GM18868 (cell line): ENCODE results near the gene FAM83D.
"Not testable (repeated sequence)": the region's sequence is repeated elsewhere in the genome, so short reads cannot be mapped to it uniquely, and the experiment has no call there.

ENCODE experiments used
- ATAC-seq: cut with Tn5 transposase; IDR thresholded peaks from one replicate; pipeline ENCODE4 v1.9.1; 2021; ENCODE audit warnings: mild to moderate bottlenecking, moderate library complexity; ENCODE audit not compliant: unreplicated experiment

The FAM83D gene

GRCh38 chr20:38962044-38962927 lies 36.1 kb downstream of the FAM83D start, which contains the start of gene DHX35:
Gene DHX35 (plus strand): TSS chr20:38962344. CDS start chr20:38962368, 24 bp downstream.
- ATAC-seq = peak; percentile 95

DNA sequence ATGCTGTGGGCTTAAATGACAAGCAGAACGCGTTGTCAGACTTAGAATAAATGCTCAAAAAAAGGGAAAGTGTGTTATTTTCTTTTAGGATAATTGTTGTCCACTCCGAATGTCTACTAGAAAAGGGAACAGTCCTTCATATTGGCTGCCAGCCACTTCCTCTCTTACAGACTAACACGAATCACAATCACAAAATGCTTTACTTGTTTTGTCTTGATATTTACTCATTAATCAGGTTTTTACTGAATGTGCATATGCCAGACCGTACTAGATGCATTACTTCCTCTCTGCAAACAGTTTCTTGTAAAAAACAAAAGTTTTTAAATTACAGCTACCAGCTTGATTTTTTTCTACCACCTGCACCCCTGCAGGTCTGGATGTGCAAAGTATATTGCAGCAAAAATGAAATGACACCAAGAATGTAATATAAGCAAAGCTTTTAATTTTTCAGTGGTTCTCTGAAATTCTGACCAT lies 36.7 kb downstream of the FAM83D start:
- no peak for ATAC-seq

GRCh38 chr20:38963745-38964144 lies 37.5 kb downstream of the FAM83D start:
- no peak for ATAC-seq

GRCh38 chr20:38965264-38965663 lies 39.0 kb downstream of the FAM83D start:
- ATAC-seq = no peak

- ATAC-seq = no peak
Measured at GRCh38 chr20:38968090-38968489, 41.9 kb downstream of the FAM83D start.

GRCh38 chr20:38969708-38970107 lies 43.5 kb downstream of the FAM83D start:
- ATAC-seq = no peak

DNA sequence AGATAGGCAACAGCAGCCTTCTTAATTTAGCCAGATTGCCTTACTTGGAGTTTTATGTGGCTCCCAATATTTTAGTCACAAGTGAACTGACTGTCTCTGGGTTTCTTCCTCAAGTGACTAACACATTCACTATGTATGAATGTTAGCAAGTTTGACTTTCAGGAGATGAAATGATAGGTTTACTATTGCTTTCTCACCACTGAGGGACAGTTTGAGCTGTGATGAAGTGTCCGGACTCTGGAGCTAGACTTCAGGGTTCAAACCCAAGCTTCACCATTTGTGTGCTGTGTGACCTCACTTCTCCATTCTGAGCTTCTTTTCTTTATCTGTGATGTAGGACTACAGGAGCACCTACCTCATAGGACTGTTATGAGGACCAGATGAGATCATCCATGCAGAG lies 44.1 kb downstream of the FAM83D start:
- no peak for ATAC-seq

- ATAC-seq = peak; percentile 61
Measured at GRCh38 chr20:38973107-38973506, 46.9 kb downstream of the FAM83D start.

- ATAC-seq = no peak
Measured at GRCh38 chr20:38973645-38974044, 47.4 kb downstream of the FAM83D start.

DNA sequence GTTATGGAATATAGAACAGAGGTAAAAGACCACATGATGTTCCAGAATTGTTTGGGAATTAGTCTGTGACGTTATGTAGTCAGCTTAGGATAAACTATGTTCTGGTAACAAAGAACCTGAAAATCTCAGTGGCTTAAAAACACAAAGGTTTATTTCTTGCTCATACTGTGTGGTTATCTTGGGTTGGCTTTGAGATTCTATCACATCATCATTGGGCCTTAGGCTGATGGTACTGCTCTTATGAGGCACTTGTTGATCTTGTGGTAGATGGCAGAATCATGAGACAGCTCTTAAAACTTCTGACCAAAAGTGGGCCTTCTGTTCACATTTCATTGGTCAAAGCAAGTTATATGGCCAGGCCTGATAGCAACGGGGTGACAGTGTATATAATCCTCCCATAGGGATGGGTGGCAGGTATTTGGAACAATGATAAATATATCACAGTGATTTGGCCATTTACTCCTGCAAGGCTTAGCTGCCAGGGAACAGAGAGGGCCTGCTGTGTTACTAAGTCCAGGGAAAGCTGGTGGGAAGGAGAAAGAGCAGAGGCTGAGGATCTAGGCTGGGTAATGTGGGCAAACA lies 49.4 kb downstream of the FAM83D start:
- ATAC-seq = no peak

DNA sequence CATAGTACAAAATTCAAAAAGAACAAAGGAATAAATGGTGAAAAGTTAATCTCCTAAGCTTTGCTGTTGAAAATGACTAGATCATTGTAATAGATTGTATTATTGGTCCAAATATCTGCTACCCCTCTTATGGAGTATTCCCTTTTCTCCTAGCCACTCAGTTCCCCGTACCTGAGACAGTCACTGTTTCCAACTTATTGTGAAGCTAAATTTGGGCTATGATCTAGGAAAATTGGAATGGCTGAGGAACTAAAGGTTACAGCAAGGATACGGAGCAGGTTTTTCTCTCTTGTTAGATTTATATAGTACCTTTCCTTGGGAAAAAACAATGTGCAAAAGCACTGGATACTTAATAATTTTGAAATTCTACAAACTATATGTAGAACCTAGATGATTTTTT lies 53.2 kb downstream of the FAM83D start:
- no peak for ATAC-seq

- ATAC-seq = no peak
Measured at GRCh38 chr20:38979842-38980241, 53.6 kb downstream of the FAM83D start.

- ATAC-seq = no peak
Measured at GRCh38 chr20:38982291-38982690, 56.1 kb downstream of the FAM83D start.

DNA sequence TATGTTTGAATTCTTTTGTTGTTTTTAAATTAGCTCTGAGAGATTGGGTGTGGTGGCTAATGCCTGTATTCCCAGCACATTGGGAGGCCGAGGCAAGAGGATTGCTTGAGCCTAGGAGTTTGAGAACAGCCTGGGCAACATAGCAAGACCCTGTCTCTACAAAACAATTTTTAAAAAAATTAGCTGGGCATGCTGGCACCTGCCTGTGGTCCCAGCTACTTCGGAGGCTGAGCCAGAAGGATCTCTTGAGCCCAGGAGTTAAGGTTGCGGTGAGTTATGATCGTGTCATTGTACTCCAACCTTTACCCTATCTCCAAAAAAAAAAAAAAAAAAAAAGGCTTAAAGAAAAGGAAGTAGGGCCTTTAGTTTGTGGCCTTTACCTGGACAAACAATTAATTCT lies 58.8 kb downstream of the FAM83D start:
- no peak for ATAC-seq

DNA sequence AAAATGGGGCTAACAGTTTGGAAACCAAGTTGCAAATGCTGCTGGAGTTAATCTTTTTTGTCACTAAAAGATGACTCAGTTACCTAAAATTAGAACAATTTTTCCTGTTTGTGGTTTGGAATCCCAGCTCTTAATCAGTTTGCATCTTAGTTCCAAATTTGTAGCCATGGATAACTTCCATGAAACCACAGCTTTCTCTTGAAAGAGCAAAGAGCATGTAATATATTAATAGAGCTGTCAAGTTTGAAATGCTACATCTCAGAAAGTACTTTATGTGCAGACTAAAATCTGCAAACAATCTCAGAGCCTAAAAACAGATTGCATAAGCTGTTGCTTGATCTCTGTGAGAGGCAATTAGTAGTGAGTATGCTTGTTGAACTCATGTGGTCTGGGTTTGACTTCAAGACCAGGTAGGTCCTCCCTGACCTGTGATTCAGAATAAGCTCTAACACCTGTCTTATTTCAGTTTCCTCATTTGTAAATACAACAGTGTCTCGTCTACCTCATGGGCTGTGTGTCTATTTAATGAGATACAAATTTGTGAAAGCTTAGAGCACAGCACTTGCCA lies 59.5 kb downstream of the FAM83D start:
- peak; percentile 50 for ATAC-seq

GRCh38 chr20:38986663-38987062 lies 60.4 kb downstream of the FAM83D start:
- ATAC-seq = no peak

DNA sequence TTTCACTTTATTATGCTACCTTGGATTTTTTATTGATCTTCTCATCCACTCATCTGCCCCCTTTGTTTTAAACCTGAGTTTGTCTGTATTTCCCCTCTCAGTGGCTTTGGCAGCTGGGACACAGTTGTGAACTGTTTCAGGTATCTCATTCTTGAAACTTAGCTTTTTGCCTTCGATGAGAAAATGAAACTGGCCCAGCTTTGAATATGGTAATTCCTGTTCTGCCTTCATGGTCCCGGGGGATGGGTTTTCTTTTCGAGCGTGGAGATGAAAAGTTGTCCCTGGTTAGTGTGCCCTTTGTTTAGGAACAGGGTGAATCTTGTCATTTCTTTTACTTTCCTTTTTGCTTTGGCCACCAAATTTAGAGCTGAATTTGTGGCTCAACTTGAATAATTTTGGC lies 61.6 kb downstream of the FAM83D start:
- peak; percentile 75 for ATAC-seq

GRCh38 chr20:38990728-38991127 lies 64.5 kb downstream of the FAM83D start:
- ATAC-seq = no peak

- no peak for ATAC-seq
Measured at GRCh38 chr20:38991814-38992704, 65.8 kb downstream of the FAM83D start.

DNA sequence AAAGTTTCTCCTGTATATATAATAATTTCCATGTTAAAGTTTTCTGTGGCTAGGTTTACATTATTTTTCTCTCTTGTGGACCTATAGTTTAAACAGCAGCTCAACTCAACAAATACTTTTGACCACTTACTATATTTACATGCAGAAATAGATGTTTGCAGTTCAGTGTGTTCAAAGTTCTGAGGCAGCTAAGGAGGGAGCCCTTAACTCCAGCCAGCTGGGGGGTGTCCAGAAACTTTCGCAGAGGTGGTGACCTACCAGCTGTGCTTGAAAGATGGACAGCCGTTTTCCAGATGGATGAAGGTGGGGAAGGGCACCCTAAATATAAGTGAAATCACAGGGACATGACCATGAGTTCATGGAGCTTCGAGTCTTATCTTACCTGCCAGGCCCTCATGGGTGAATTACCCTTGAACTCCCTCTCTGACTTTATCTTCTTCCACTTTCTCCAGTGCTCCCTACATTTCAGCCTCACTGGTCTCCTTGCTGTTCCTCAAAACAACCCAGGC lies 69.4 kb downstream of the FAM83D start:
- ATAC-seq = no peak

- not testable (repeated sequence) for ATAC-seq
Measured at GRCh38 chr20:38996866-38997265, 70.6 kb downstream of the FAM83D start.
